Measurements from ENCODE around the gene TBC1D3B. TPM values are rescaled to one million over a fixed set of nuclear protein-coding genes. Genes with fewer than 3 reads are reported as not detected.
"Not testable (repeated sequence)": the region's sequence is repeated elsewhere in the genome, so short reads cannot be mapped to it uniquely, and the experiment has no call there.

Gene TBC1D3B
- total RNA-seq, 2 donors from 2014 or later = not detected

DNA sequence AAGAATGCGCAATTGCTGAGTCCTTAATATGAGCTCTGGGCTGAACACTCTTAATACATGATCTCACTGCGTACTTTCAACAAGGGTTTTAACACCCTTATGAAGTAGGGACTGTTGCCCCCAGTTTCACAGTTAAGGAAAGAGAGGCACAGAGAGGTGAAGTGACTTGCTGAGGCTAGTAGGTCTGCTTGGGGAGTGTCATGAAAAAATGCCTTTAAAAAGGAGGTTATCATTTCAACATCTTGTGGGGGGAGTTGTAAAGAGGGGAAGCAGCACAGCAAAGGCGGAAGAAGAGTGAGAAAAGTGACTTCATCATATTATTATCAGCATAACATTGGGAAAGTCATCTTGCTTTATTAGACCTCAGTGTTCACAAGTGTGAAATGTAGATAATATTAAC, 36.5 kb upstream of the TBC1D3B start:
- Histone ChIP-seq H3K27me3 (no peaks in the 10 kb centered on the region), H3K4me1 (no peaks in the 10 kb centered on the region), H3K4me3 (no peak overlapping the region), H3K27ac (no peak overlapping the region), H3K9me3 (no peaks in the 10 kb centered on the region), H3K36me3 (no peaks in the 10 kb centered on the region)
- no peak for DNase-seq (ENCODE audit: low spot score)
- TF ChIP-seq, protein P1, sequence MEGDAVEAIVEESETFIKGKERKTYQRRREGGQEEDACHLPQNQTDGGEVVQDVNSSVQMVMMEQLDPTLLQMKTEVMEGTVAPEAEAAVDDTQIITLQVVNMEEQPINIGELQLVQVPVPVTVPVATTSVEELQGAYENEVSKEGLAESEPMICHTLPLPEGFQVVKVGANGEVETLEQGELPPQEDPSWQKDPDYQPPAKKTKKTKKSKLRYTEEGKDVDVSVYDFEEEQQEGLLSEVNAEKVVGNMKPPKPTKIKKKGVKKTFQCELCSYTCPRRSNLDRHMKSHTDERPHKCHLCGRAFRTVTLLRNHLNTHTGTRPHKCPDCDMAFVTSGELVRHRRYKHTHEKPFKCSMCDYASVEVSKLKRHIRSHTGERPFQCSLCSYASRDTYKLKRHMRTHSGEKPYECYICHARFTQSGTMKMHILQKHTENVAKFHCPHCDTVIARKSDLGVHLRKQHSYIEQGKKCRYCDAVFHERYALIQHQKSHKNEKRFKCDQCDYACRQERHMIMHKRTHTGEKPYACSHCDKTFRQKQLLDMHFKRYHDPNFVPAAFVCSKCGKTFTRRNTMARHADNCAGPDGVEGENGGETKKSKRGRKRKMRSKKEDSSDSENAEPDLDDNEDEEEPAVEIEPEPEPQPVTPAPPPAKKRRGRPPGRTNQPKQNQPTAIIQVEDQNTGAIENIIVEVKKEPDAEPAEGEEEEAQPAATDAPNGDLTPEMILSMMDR (IDR thresholded peaks at IDR 0.05) = no peak

DNA sequence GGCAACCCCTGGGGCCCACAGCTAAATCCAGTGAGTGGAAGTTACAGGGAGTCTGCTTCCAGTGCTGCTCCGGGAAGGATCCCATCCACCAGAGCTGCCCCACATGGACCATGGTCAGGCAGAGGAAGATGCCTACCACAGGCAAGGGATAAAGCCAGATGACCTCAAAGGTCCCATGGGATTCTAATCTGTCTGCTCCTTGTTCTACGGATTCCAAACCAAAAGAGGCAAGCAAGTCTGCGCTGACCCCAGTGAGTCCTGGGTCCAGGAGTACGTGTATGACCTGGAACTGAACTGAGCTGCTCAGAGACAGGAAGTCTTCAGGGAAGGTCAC, 35.8 kb upstream of the TBC1D3B start:
- no peaks in the 10 kb centered on the region for H3K4me1 ChIP-seq
- H3K27ac ChIP-seq = no peak overlapping the region
- H3K27me3 ChIP-seq = no peaks in the 10 kb centered on the region
- no peak for DNase-seq (ENCODE audit: low spot score)
- no peaks in the 10 kb centered on the region for H3K9me3 ChIP-seq
- TF ChIP-seq, protein P1 (IDR thresholded peaks at IDR 0.05) = no peak
- no peak overlapping the region for H3K4me3 ChIP-seq
- H3K36me3 ChIP-seq = no peaks in the 10 kb centered on the region

DNA sequence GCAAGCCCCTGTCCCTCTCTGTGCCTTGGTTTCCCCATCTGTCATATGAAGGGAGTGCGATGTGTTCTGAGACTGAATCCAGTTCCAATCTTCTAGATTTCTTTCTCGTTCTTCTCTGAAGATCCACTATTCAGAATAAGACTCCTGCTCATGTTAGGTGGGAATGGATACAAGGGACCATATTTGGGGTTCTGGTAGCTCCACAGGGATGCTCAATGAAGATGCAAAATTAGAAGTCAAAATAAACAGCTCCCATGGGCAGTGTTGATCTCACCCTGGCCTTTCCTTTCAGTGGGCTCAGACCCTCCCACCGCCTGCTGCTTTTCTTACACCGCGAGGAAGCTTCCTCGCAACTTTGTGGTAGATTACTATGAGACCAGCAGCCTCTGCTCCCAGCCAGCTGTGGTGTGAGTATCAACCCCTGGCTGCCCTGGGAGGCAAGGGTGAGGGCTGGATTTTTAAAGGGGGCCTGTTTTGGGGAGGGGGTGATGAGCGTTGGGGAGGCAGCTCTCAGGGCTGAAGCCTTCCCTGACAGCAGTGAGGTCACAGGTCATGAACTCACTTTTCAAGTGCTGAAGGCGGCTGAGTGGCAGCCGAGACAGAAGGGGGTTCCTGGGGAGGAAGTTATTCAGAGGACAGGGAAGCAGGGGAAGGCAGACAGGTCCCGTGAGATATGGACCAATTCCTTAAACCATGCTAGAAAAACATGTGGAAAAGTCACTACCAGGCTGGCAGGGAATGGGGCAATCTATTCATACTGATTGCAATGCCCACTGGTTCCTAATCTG, 35.2 kb upstream of the TBC1D3B start:
- H3K27ac ChIP-seq; H3K27me3 ChIP-seq; H3K4me3 ChIP-seq; H3K9me3 ChIP-seq; DNase-seq (ENCODE audit: low spot score); H3K4me1 ChIP-seq; H3K36me3 ChIP-seq: not testable (repeated sequence)

DNA sequence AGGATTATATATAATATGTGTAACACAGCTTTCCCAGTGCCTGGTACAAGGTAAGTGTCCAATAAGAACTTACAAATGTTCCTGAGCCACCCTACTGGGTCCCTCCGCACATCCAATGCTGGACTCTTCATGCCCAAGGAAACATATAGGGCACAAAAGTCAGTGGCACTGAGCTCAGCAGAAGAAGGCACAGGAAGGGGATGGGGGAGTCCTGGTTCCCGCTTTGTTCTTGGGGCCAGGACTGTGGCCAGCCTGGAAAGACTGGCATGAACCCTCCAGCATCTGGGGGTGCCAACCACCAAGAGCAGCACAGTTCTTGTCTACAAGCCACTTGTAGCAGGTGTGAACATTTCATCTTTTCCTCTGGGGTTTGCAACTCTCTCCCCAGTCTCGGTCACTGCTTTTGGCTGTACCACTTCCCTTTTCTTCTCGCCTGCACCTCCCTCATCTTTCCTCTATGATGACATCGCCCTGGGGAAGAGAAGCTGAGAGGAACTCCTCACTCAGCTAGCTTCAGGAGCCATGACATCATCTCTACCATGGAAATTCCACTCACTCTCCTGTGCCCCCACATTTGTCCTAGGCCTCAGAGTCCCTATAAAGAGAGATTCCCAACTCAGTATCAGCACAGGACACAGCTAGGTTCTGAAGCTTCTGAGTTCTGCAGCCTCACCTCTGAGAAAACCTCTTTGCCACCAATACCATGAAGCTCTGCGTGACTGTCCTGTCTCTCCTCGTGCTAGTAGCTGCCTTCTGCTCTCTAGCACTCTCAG, 34.2 kb upstream of the TBC1D3B start, which contains the start of gene CCL4L2:
Gene CCL4L2 (plus strand): TSS at position 625 of the 773 bp plus-strand sequence.
- not testable (repeated sequence) for H3K36me3 ChIP-seq; H3K27ac ChIP-seq; DNase-seq (ENCODE audit: low spot score)

DNA sequence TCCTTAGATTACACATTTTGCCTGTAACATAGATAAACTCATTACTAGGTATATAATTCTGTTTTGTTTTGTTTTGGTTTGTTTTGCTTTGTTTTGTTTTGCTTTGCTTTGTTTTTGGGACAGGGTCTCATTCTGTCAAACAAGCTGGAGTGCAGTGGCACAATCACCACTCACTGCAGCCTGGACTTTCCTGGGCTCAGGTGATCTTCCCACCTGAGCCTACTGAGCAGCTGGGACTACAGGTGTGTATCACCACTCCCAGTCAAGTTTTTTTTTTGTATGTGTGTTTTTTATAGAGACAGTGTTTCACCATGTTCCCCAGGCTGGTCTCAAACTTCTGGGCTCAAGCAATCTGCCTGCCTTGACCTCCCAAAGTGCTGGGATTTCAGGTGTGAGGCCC, 33.1 kb upstream of the TBC1D3B start:
- Histone ChIP-seq H3K4me1 (no peaks in the 10 kb centered on the region), H3K9me3 (no peaks in the 10 kb centered on the region), H3K27ac (no peak overlapping the region), H3K27me3 (no peaks in the 10 kb centered on the region), H3K36me3 (no peaks in the 10 kb centered on the region), H3K4me3 (no peak overlapping the region)
- no peak for DNase-seq (ENCODE audit: low spot score)
- TF ChIP-seq, protein P1 (IDR thresholded peaks at IDR 0.05) = no peak

More for the DNA sequence above, 34.2 kb upstream of the TBC1D3B start, which contains the start of gene CCL4L2:
- H3K27me3 ChIP-seq, H3K9me3 ChIP-seq, H3K4me1 ChIP-seq, H3K4me3 ChIP-seq: not testable (repeated sequence)

DNA sequence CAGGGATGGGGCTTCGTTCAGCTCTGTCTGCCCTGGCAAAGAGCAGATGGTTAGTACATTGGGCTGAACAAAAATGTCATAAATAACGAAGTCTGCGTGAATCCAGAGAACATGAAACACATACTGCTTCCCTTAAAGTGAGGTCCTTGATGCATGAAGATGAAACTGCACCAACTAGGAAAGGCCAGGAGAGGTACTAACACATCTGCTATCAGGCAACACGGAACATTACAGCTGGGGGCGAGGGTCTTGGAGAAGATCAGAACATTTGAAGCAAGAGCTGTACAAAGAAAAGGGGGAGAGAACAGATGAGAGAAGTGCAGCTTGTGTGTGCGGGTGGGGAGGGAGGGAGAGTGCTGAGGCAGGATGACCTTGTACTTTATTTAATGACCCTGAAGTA, 30.9 kb upstream of the TBC1D3B start:
- not testable (repeated sequence) for H3K27me3 ChIP-seq; DNase-seq (ENCODE audit: low spot score); H3K9me3 ChIP-seq

DNA sequence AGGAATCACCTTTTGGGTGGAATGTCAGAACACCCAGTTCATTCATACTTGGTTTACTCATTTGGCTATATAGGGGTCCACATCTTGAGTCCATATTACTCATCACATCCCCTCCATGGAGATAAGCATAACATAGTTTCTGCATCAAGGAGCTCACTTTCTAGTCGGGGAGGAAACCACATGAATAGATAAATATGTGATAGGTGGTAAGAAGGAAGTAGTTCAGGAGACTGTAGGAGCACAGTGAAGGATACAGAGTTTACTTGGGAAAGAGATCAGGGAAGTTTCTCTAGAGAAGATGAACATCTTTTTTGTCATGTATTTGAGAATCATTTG, 30.0 kb upstream of the TBC1D3B start:
- H3K4me1 ChIP-seq; DNase-seq (ENCODE audit: low spot score); H3K4me3 ChIP-seq; H3K27me3 ChIP-seq; H3K9me3 ChIP-seq; H3K27ac ChIP-seq; H3K36me3 ChIP-seq: not testable (repeated sequence)

More for the DNA sequence above, 30.9 kb upstream of the TBC1D3B start:
- H3K27ac ChIP-seq, H3K4me1 ChIP-seq, H3K4me3 ChIP-seq, H3K36me3 ChIP-seq: not testable (repeated sequence)

Data from right atrium auricular region (tissue), 2 donors.